C1 segment of cervical spinal cord (tissue), 14 donors: ENCODE data around the gene FLT3.

Source experiments
- DNase-seq, 14 donors: peaks; one replicate each; lab custom pipeline; 2025; lab: John Stamatoyannopoulos, UW

The FLT3 gene

GRCh38 chr13:28002886-28003698 is 97.3 kb downstream of the FLT3 start:
- no peak for DNase-seq

GRCh38 chr13:28001837-28002473 is 98.4 kb downstream of the FLT3 start:
- DNase-seq = no peak

- peak in 1 of 14 donors; percentile 40 for DNase-seq
Measured at GRCh38 chr13:28001049-28001448, 99.3 kb downstream of the FLT3 start.

GRCh38 chr13:28000567-28000966 is 99.8 kb downstream of the FLT3 start:
- DNase-seq = peak in 1 of 14 donors; percentile 50

- DNase-seq = no peak
Measured at GRCh38 chr13:27997904-27998522, 102.4 kb downstream of the FLT3 start.

- DNase-seq = no peak
Measured at GRCh38 chr13:27991881-27992280, 108.5 kb downstream of the FLT3 start.

GRCh38 chr13:27988520-27988919 is 111.9 kb downstream of the FLT3 start, which contains the start of gene URAD:
Gene URAD (minus strand): TSS chr13:27988693. CDS start chr13:27988637, 56 bp downstream.
- DNase-seq = no peak

- no peak for DNase-seq
Measured at GRCh38 chr13:27985600-27985999, 114.8 kb downstream of the FLT3 start.

- DNase-seq = no peak
Measured at GRCh38 chr13:27982361-27982760, 118.0 kb downstream of the FLT3 start.

GRCh38 chr13:27981006-27981708 is 119.2 kb downstream of the FLT3 start:
- no peak for DNase-seq

- no peak for DNase-seq
Measured at GRCh38 chr13:27980280-27980998, 119.9 kb downstream of the FLT3 start.

GRCh38 chr13:27979765-27980279 is 120.6 kb downstream of the FLT3 start:
- DNase-seq = no peak

GRCh38 chr13:27979001-27979643 is 121.3 kb downstream of the FLT3 start:
- DNase-seq = no peak

- no peak for DNase-seq
Measured at GRCh38 chr13:27978301-27978968, 121.9 kb downstream of the FLT3 start.

GRCh38 chr13:27977476-27978300 is 122.7 kb downstream of the FLT3 start:
- no peak for DNase-seq

GRCh38 chr13:27976362-27977091 is 123.8 kb downstream of the FLT3 start:
- DNase-seq = no peak

- DNase-seq = no peak
Measured at GRCh38 chr13:27975564-27976361, 124.6 kb downstream of the FLT3 start.
